HG02642 (cell line): ENCODE results near the gene KRTAP21-1.
"Not testable (repeated sequence)": the region's sequence is repeated elsewhere in the genome, so short reads cannot be mapped to it uniquely, and the experiment has no call there.

Experiments
- ATAC-seq: cut with Tn5 transposase; IDR thresholded peaks from one replicate; pipeline ENCODE4 v1.9.1; 2021; ENCODE audit warnings: mild to moderate bottlenecking; ENCODE audit not compliant: unreplicated experiment, poor library complexity

The KRTAP21-1 gene

DNA sequence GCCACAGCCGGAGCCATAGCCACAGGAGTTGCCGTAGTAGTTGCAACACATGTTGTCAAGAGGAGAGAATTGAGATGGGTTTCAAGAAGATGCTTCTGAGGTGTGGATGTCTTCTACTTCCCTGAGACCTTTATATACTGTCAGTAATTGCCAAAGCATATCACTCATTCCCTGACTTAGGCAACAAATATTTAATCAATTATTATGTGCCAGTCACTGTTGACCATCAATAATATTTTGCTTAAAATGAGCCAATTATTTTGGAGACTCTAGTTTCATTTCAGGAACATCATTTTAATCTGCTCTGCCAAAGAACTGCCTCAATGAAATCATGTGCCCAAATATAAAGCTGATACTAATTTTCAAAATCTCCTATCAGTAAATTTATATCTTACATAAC lies at the start of gene KRTAP21-1:
KRTAP21-1 (minus strand) TSS at position 101 of the 400 bp plus-strand sequence; CDS start at position 51, 50 bp downstream.
- not testable (repeated sequence) for ATAC-seq

- ATAC-seq: no peak
Observed at GRCh38 chr21:30800605-30801004, 45.4 kb upstream of the KRTAP21-1 start.

DNA sequence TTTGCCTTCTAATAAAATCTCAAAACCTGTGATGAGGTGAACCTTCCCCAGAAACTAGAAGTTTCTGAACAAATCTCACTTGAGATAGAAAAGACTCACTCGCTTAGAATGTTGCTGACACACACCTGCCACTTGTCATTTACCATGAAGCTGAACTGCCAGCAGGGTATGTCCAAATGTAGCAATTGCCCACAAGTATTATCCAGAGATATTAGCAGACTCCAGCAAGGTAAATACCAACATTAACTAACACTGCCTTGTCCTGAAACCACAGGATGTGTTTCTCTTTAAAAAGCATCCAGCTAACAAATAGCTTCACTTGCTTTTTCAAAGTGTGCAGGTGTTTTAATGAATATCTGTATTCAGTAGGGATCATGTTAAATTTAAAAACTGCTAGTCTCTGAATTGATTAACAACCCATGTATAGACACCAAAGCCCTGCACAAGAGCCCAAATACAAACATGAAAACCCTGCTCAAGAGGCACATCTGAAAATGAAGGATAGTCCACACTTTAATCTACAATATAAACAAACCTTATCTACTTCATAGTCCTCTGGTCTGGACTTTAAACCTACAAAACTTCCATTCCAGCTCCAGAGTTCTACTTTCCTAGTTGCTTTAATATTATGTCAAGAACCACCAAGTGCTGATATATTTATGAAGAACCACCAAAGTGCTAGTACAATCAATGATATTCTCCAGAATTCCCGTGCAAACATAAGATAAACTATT lies 38.5 kb upstream of the KRTAP21-1 start:
- ATAC-seq: no peak

GRCh38 chr21:30779249-30779648 lies 24.0 kb upstream of the KRTAP21-1 start:
- no peak for ATAC-seq

DNA sequence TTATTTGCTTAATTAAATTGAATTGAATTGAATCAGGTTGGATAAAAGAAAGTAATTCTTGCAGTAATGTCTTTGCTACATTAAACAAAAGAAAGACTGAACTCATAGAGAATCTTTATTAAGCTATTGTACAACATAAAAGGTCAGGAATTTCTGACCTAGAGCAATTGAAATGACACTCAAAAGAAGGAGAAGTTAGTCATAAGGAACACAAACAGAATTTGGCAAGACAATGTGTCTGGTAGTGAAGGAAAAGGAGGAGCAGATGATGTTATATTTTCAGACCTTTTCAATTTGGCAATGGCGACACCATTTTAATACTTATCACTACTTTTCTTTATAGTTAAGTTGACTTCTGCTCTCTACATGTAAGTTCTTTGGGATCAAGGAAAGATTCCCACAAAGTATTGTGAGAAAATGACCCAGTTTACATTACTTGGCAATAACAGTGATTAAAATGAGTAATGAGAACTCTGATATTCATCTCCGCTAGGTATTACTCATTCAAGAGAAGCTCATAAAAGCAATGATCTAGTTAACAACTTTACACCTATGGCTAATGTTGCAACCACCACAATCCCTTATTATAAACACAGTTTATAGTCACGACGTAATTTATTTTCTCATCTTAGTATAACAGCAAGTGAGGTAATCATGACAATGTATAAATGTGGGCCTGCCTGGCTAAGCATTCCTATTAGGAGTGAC lies 14.7 kb upstream of the KRTAP21-1 start:
- ATAC-seq: no peak

DNA sequence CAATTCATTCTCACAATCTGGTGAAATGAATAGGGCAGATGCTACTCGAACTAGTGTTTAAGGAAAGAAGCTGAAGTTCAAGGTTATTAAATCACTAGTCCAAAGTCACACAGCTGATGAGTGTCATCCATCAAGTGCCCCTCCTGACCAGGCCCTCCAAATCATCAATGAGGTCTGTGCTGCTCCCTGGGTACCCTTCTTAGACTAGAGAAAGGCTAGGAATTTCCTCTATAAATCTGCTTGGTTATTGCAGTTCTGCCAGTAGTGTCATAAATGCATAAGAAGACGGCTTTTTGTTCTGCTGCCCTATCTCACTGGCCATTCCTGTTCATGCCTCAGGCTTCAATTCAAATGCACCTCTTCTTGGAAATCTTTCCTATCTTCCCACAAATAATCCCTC lies 5.5 kb upstream of the KRTAP21-1 start:
- ATAC-seq: no peak

DNA sequence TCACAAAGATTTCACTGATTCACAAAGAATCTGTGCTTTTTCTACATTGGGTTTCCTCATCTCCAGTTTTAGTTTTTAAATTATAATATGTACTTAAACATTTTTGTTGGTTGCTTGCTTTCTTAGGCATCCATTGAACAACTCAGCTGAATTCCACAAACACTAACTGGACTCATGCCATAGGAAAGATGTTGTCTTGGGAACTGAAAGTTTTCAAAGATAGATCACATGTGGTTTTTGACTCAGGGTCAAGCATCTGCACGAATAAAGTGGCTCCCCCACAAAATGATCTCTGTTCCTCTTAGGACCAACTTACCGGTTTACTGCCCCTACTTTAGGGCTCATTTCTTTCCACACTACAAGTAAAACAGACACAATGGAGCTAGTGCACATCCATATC lies 3.1 kb upstream of the KRTAP21-1 start:
- ATAC-seq: no peak

DNA sequence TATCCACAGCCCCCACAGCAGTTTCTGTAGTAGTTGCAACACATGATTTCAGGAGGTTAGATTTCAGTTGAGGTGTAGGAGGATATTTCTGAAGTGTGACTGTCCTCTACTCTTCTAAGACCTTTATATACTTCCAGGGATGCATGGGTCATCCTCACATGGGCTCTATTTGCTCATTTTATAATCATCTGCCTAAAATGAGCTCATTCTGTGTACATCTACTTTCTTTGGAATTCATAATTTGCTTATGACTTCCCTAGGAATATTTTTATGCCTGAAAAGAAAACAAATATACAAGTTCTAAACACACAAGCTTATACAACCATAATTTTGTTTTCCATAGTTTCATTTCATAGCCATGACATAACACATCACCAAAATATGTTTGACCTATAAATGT lies 8.1 kb downstream of the KRTAP21-1 start, which contains the start of gene KRTAP21-2:
KRTAP21-2 (minus strand) TSS at position 101 of the 400 bp plus-strand sequence; CDS start at position 44, 57 bp downstream.
- no peak for ATAC-seq

- no peak for ATAC-seq
Observed at GRCh38 chr21:30740462-30740861, 14.8 kb downstream of the KRTAP21-1 start.

GRCh38 chr21:30733026-30733425 lies 22.2 kb downstream of the KRTAP21-1 start:
- ATAC-seq: no peak

DNA sequence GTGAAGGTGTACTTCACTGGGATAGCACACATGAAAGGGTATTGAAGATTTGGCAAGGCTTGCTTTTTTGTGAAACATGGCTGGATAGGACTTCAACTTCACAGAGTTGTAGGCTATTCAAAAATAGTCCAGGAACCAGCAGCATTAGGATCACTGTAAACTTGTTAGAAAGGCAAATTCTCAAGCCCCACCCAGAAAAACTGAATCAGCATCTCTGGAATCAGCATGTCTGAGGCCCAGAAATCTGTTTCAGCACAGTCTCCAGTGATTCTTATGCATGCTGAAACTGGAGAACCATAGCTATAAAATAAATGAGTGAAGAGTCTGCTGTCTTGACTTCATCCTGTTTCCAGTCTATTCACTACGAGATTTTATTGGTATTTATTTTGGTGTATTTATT lies 28.5 kb downstream of the KRTAP21-1 start:
- ATAC-seq: no peak

GRCh38 chr21:30719401-30719800 lies 35.8 kb downstream of the KRTAP21-1 start:
- ATAC-seq: no peak

GRCh38 chr21:30718239-30718909 lies 36.9 kb downstream of the KRTAP21-1 start, which contains the start of gene KRTAP21-3:
KRTAP21-3 (minus strand) TSS chr21:30718777; CDS start chr21:30718759, 18 bp downstream.
- ATAC-seq: no peak

DNA sequence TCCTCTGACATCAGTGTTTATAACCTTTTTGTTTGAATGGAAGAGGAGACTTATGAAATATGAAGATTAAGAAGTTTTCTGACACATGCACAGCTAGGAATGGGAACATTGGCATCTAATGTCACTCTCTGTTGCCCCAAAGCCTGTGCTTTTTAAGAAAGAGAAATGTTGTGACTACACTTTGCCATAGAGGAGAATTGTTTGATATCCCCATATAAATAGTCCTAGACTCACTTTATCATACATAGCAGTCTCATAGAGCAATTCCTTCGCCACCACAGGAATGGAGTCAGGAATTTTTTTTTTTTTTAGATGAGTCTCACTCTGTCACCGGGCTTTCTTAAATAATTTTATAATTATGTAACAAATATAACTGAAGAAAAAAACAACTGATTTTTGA lies 38.1 kb downstream of the KRTAP21-1 start:
- ATAC-seq: no peak

GRCh38 chr21:30714946-30715345 lies 40.3 kb downstream of the KRTAP21-1 start:
- ATAC-seq: no peak

DNA sequence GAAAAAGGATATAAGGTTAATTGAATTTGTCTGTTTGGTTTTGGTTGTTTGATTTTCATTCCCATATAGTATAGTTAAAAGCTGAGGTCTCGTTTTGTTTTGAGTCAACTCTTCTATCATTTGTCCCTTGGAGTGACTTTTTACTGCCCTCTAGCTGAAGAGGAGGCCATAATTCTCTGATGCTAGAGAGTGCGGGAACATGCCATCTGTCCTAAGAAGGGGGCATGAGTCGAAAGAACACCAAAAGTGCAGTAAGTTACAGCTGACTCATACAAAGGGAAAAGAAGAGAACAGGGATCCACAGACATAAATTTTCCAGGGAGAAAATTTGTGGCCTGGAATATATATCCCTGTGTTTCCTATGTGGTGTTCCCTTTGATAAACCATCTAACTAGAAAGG lies 40.8 kb downstream of the KRTAP21-1 start:
- no peak for ATAC-seq

DNA sequence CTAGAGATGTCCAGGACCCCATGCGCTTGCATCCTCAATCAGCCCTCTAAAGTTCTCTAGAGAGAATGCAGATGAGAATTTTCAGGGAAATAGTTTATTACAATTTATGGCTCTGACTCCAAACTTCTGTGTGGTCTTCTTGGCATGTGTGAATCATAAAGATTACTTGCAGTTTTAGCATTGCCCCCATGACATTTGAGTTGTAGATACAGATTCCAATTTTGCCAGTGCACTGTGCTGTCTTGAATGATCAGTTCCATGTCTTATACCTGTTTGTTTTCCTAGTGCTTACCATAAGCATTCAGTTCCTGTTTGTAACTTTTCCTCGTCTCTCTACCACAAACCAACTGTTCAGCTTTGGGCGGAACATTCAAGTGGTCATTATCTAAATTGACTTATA lies 41.5 kb downstream of the KRTAP21-1 start:
- no peak for ATAC-seq

DNA sequence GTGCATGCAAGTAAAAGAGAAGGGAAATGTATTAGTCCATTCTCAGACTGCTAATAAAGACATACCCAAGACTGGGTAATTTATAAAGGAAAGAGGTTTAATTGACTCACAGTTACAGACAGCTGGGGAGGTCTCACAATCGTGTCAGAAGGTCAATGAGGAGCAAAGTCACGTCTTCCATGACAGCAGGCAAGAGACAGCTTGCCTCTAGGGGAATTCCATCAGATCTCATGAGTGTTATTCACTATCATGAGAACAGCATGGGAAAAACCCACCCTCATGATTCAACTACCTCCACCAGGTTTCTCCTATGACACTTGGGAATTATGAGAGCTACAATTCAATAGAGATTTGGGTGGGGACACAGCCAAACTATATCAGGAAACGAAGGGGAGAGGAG lies 44.7 kb downstream of the KRTAP21-1 start:
- no peak for ATAC-seq

DNA sequence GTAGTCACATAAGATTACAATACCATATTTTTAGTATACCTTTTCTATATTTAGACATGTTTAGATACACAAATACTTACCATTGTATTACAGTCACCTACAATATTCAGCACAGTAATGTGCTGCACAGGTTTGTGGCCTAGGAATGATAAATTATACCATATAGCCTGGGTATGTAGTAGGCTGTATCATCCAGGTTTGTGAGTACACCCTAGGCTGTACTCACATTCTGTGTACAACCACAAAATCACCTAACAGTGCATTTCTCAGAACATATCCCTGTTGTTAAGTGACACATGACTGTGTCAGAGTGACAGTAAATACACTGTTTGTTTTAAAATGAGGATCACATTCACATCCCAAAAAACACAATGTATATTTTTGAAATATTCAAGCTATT lies 47.8 kb downstream of the KRTAP21-1 start:
- no peak for ATAC-seq
